ENCODE measurements around the gene PIGB. TPM values are rescaled to one million over a fixed set of nuclear protein-coding genes. Genes with fewer than 3 reads are reported as not detected.

PIGB gene
- total RNA-seq, 4 donors from 2014 or later = 5.9 to 16.5 (median 13.0) TPM

- no peak for TF ChIP-seq CTCF (IDR thresholded peaks at IDR 0.05)
- TF ChIP-seq POLR2A (IDR thresholded peaks at IDR 0.05) = no peak
- DNase-seq = no peak
- Histone ChIP-seq H3K27me3 (no peaks in the 10 kb centered on the region), H3K9me3 (no peaks in the 10 kb centered on the region), H3K4me3 (no peak overlapping the region), H3K27ac (no peak overlapping the region), H3K4me1 (no peaks in the 10 kb centered on the region), H3K36me3 (peaks cover 0 to 49% (median 0%) of the 10 kb centered on the region in 3 donors)
- 56 to 76% methylated on average over 6 of the region's 6 CpGs for WGBS, 2 donors
- intact Hi-C loops (cut with DNase I) = no loop called here
Observed at GRCh38 chr15:55360256-55360655, 41.2 kb downstream of the PIGB start.

- no peak overlapping the region for H3K27ac ChIP-seq
- no peak for TF ChIP-seq CTCF (IDR thresholded peaks at IDR 0.05)
- TF ChIP-seq POLR2A (IDR thresholded peaks at IDR 0.05) = no peak
- H3K4me1 ChIP-seq = no peaks in the 10 kb centered on the region
- 91 to 93% methylated on average over 8 to 10 of the region's 10 CpGs for WGBS, 2 donors
- no peaks in the 10 kb centered on the region for H3K27me3 ChIP-seq
- H3K4me3 ChIP-seq = no peak overlapping the region
- H3K36me3 ChIP-seq = peaks cover 0 to 41% (median 0%) of the 10 kb centered on the region in 3 donors
- DNase-seq = no peak
- intact Hi-C loops (cut with DNase I) = no loop called here
- no peaks in the 10 kb centered on the region for H3K9me3 ChIP-seq
Observed at GRCh38 chr15:55361048-55361447, 42.0 kb downstream of the PIGB start.

- Histone ChIP-seq H3K4me3 (no peak overlapping the region), H3K27ac (no peak overlapping the region), H3K27me3 (no peaks in the 10 kb centered on the region), H3K36me3 (peaks cover 0 to 34% (median 0%) of the 10 kb centered on the region in 3 donors), H3K9me3 (no peaks in the 10 kb centered on the region), H3K4me1 (no peaks in the 10 kb centered on the region)
- DNase-seq = no peak
- TF ChIP-seq CTCF (IDR thresholded peaks at IDR 0.05) (no peak), POLR2A (IDR thresholded peaks at IDR 0.05) (no peak)
- 95 to 96% methylated on average over 2 of the region's 2 CpGs for WGBS, 2 donors
- intact Hi-C loops (cut with DNase I) = no loop called here
Observed at GRCh38 chr15:55362641-55363040, 43.6 kb downstream of the PIGB start.

GRCh38 chr15:55366981-55367380 is 48.0 kb downstream of the PIGB start:
- intact Hi-C loops (cut with DNase I) = no loop called here
- H3K27ac ChIP-seq = no peak overlapping the region
- no peaks in the 10 kb centered on the region for H3K9me3 ChIP-seq
- no peak overlapping the region for H3K4me3 ChIP-seq
- no peak for DNase-seq
- no peaks in the 10 kb centered on the region for H3K4me1 ChIP-seq
- TF ChIP-seq CTCF (IDR thresholded peaks at IDR 0.05) (no peak), POLR2A (IDR thresholded peaks at IDR 0.05) (no peak)
- peaks cover 0 to 37% (median 0%) of the 10 kb centered on the region in 3 donors for H3K36me3 ChIP-seq
- WGBS, 2 donors = 70 to 82% methylated on average over 1 of the region's 1 CpG
- no peaks in the 10 kb centered on the region for H3K27me3 ChIP-seq

- Histone ChIP-seq H3K36me3 (peaks cover 5 to 74% (median 8%) of the 10 kb centered on the region in 3 donors), H3K4me1 (no peaks in the 10 kb centered on the region), H3K4me3 (no peak overlapping the region), H3K27ac (peak overlapping the region in 1 of 4 donors; percentile 12), H3K27me3 (no peaks in the 10 kb centered on the region), H3K9me3 (no peaks in the 10 kb centered on the region)
- WGBS, 2 donors = 35 to 44% methylated on average over 3 of the region's 3 CpGs
- intact Hi-C loops (cut with DNase I) = no loop called here
- no peak for TF ChIP-seq CTCF (IDR thresholded peaks at IDR 0.05)
- no peak for TF ChIP-seq POLR2A (IDR thresholded peaks at IDR 0.05)
- DNase-seq = no peak
Observed at GRCh38 chr15:55372701-55373440, 53.8 kb downstream of the PIGB start.

Data from esophagus squamous epithelium (tissue), 5 donors.